C4-2B (cell line): Measurements from ENCODE around the gene SORCS2.

Experiments
- H3K27ac ChIP-seq: fragments of 450-650 bp; 2 replicates; pipeline ENCODE4 v1.5.1; 2017
- CTCF ChIP-seq: fragments of 450-650 bp; conservative IDR thresholded peaks from 2 replicates; pipeline ENCODE4 v1.5.1; 2017; ENCODE audit warnings: mild to moderate bottlenecking
- ZFX ChIP-seq: fragments of 450-650 bp; IDR thresholded peaks from 2 replicates; pipeline ENCODE4 v1.6.1; 2017

SORCS2 gene

GRCh38 chr4:7620086-7620813 is 427.9 kb downstream of the SORCS2 start:
- no peak overlapping the region for H3K27ac ChIP-seq
- TF ChIP-seq CTCF (no peak), ZFX (no peak)

- H3K27ac ChIP-seq, result no peak overlapping the region
- TF ChIP-seq ZFX (no peak), CTCF (no peak)
Observed at GRCh38 chr4:7620814-7621176, 428.5 kb downstream of the SORCS2 start.

- TF ChIP-seq CTCF (no peak), ZFX (no peak)
- H3K27ac ChIP-seq, result no peak overlapping the region
Observed at GRCh38 chr4:7621252-7622035, 429.1 kb downstream of the SORCS2 start.

GRCh38 chr4:7622371-7622770 is 430.0 kb downstream of the SORCS2 start:
- TF ChIP-seq ZFX (no peak), CTCF (no peak)

GRCh38 chr4:7623468-7623867 is 431.1 kb downstream of the SORCS2 start:
- H3K27ac ChIP-seq, result no peak overlapping the region
- TF ChIP-seq CTCF (no peak), ZFX (no peak)

More at GRCh38 chr4:7622371-7622770, 430.0 kb downstream of the SORCS2 start:
- no peak overlapping the region for H3K27ac ChIP-seq

- no peak overlapping the region for H3K27ac ChIP-seq
Observed at GRCh38 chr4:7624396-7624980, 432.1 kb downstream of the SORCS2 start.

More at GRCh38 chr4:7624396-7624980, 432.1 kb downstream of the SORCS2 start:
- TF ChIP-seq CTCF, result no peak
- no peak for TF ChIP-seq ZFX
